22Rv1 (cell line): ENCODE measurements around the gene TUBA3E.
"Not testable (repeated sequence)": the region's sequence is repeated elsewhere in the genome, so short reads cannot be mapped to it uniquely, and the experiment has no call there.

ENCODE experiments used
- CTCF ChIP-seq: fragments of 450-650 bp; IDR thresholded peaks from 2 replicates; pipeline ENCODE4 v1.5.1; 2017; ENCODE audit warnings: mild to moderate bottlenecking
- ZFX ChIP-seq: fragments of 450-650 bp; IDR thresholded peaks from 2 replicates; pipeline ENCODE4 v1.6.1; 2017; ENCODE audit warnings: antibody characterized with exemption, borderline replicate concordance

GRCh38 chr2:130192451-130192850 is 5.8 kb downstream of the TUBA3E start:
- not testable (repeated sequence) for TF ChIP-seq CTCF, ZFX
